HepG2 (cell line): ENCODE results near the gene NVL. TPM values are rescaled to one million over a fixed set of nuclear protein-coding genes. Genes with fewer than 3 reads are reported as not detected.

Experiments
- ATAC-seq: fragments of 200-7000 bp; cut with Tn5 transposase; 3 replicates; pipeline ENCODE4 v1.9.1; 2020; ENCODE audit warnings: mild to moderate bottlenecking, moderate library complexity
- BruUV-seq: library from RNA; stranded (reverse); fragments of 400-500 nt; replicated peaks from 2 replicates; lab custom pipeline; 2021; lab: Mats Ljungman, UMichigan
- CTCF ChIA-PET: fragments of 300-600 bp; formaldehyde crosslinking; extraction: SDS; loops from one replicate; lab custom pipeline; 2021; ENCODE audit warnings: low total read pairs, inconsistent platforms, low intra/inter-chr PET ratio; lab: Yijun Ruan, JAX
- POLR2A ChIA-PET: fragments of 350-600 bp; sonication (Branson Sonifier 250); formaldehyde crosslinking; loops from one replicate; lab custom pipeline; 2020; ENCODE audit warnings: antibody characterized with exemption, inconsistent platforms; lab: Yijun Ruan, JAX
- DNase-seq: peaks from one replicate; pipeline ENCODE4 v3.0.0-alpha.2; 2015; ENCODE audit warnings: low spot score
- FAIRE-seq: peaks from 3 replicates; lab custom pipeline; 2011; peaks lifted over from hg19 to GRCh38; lab: Jason Lieb, UNC
- H2AFZ ChIP-seq: one replicate; pipeline ENCODE4 v1.6.1; 2011; ENCODE audit warnings: low read length, inconsistent platforms
- H3K27ac ChIP-seq: fragments of 300-600 bp; 3 replicates; pipeline ENCODE4 v1.8.0; 2011; ENCODE audit warnings: mixed run types, mild to moderate bottlenecking, mixed read lengths, low read length, inconsistent platforms; ENCODE audit not compliant: insufficient read depth; ENCODE audit errors: extremely low read length
- H3K27me3 ChIP-seq, 2 experiments: fragments of 200-600 bp in 1 of 2; 2 replicates in 1 of 2; 3 replicates in 1 of 2; pipeline versions ENCODE4 v1.6.0 to v1.8.0; 2011; ENCODE audit warnings: low read length in 2 of 2, mild to moderate bottlenecking in 2 of 2, moderate library complexity in 2 of 2, inconsistent platforms in 1 of 2; ENCODE audit not compliant: insufficient read depth in 2 of 2, control insufficient read depth in 1 of 2
- H3K36me3 ChIP-seq, 2 experiments: fragments of 200-600 bp in 1 of 2; replicated peaks in 1 of 2; 2 replicates in 1 of 2; 3 replicates in 1 of 2; pipeline versions ENCODE4 v1.5.1 to v1.8.0; 2011; ENCODE audit warnings: low read length in 2 of 2, inconsistent platforms in 1 of 2; ENCODE audit not compliant: insufficient read depth in 2 of 2, control insufficient read depth in 1 of 2
- H3K4me1 ChIP-seq: 2 replicates; pipeline ENCODE4 v1.5.1; 2012; ENCODE audit warnings: low read length, inconsistent platforms; ENCODE audit not compliant: insufficient read depth
- H3K4me2 ChIP-seq: 2 replicates; pipeline ENCODE4 v1.6.0; 2011; ENCODE audit warnings: low read depth, low read length, inconsistent platforms
- H3K4me3 ChIP-seq, 3 experiments: fragments of 200-600 bp in 1 of 3; sonication (generic), shearing (Covaris generic) in 1 of 3; replicated peaks in 1 of 3; 2 replicates each; pipeline ENCODE4 v1.5.1; 2011 to 2016; ENCODE audit warnings: low read length in 3 of 3, inconsistent platforms in 2 of 3, low read depth in 2 of 3, mild to moderate bottlenecking in 2 of 3, control low read depth in 1 of 3, mixed read lengths in 1 of 3; ENCODE audit not compliant: insufficient read depth in 1 of 3
- H3K79me2 ChIP-seq: one replicate; pipeline ENCODE4 v1.6.1; 2011; ENCODE audit warnings: low read length, inconsistent platforms; ENCODE audit not compliant: insufficient read depth
- H3K9ac ChIP-seq: 2 replicates; pipeline ENCODE4 v1.6.0; 2011; ENCODE audit warnings: mild to moderate bottlenecking, low read depth, low read length, inconsistent platforms; ENCODE audit not compliant: insufficient read depth
- H3K9me3 ChIP-seq: 2 replicates; pipeline ENCODE4 v1.5.1; 2012; ENCODE audit warnings: mild to moderate bottlenecking, low read length
- H4K20me1 ChIP-seq: 2 replicates; pipeline ENCODE4 v1.6.0; 2011; ENCODE audit warnings: inconsistent platforms, mild to moderate bottlenecking, low read length, moderate library complexity; ENCODE audit not compliant: insufficient read depth
- ARHGAP35 ChIP-seq: sonication (generic); formaldehyde crosslinking; IDR thresholded peaks from 2 replicates; pipeline ENCODE4 v1.9.0; 2022; ENCODE audit warnings: mild to moderate bottlenecking, inconsistent platforms, moderate library complexity, missing genetic modification reagents, borderline replicate concordance
- ATF7 ChIP-seq, 2 experiments: fragments of 450-650 bp in 1 of 2; sonication (generic) in 1 of 2; formaldehyde crosslinking in 1 of 2; IDR thresholded peaks; 2 replicates each; pipeline versions ENCODE4 v1.4.0 to v1.6.1; 2016 to 2020; ENCODE audit warnings: antibody characterized with exemption in 1 of 2, mild to moderate bottlenecking in 1 of 2, missing genetic modification reagents in 1 of 2
- CENPT ChIP-seq: sonication (generic); formaldehyde crosslinking; IDR thresholded peaks from 2 replicates; pipeline ENCODE4 v1.8.0; 2022; ENCODE audit warnings: low read depth, mild to moderate bottlenecking, moderate library complexity, missing genetic modification reagents
- GTF3A ChIP-seq: sonication (generic); formaldehyde crosslinking; conservative IDR thresholded peaks from 2 replicates; pipeline ENCODE4 v1.4.0; 2020; ENCODE audit warnings: mild to moderate bottlenecking, missing genetic modification reagents
- HES4 ChIP-seq: sonication (generic); formaldehyde crosslinking; IDR thresholded peaks from 2 replicates; pipeline ENCODE4 v1.9.0; 2021; ENCODE audit warnings: mild to moderate bottlenecking, missing genetic modification reagents, borderline replicate concordance
- IRX3 ChIP-seq: sonication (generic); formaldehyde crosslinking; IDR thresholded peaks from 2 replicates; pipeline ENCODE4 v1.8.1; 2023; ENCODE audit warnings: mild to moderate bottlenecking, low read depth, missing genetic modification reagents, borderline replicate concordance
- KLF9 ChIP-seq: IDR thresholded peaks from 2 replicates; pipeline ENCODE4 v1.6.1; 2016; ENCODE audit warnings: low read depth
- MYC ChIP-seq: sonication (generic); formaldehyde crosslinking; IDR thresholded peaks from 2 replicates; pipeline ENCODE4 v1.9.0; 2021; ENCODE audit warnings: missing genetic modification reagents, borderline replicate concordance
- SIN3A ChIP-seq: IDR thresholded peaks from 2 replicates; pipeline ENCODE4 v1.6.1; 2011; ENCODE audit warnings: low read depth, mild to moderate bottlenecking, control low read depth, low read length, borderline replicate concordance
- TCF7L2 ChIP-seq: IDR thresholded peaks from 2 replicates; pipeline ENCODE4 v1.6.1; 2011; ENCODE audit warnings: mild to moderate bottlenecking, low read depth, low read length, moderate library complexity
- WIZ ChIP-seq: sonication (generic); formaldehyde crosslinking; IDR thresholded peaks from 2 replicates; pipeline ENCODE4 v1.5.1; 2020; ENCODE audit warnings: mild to moderate bottlenecking, missing genetic modification reagents
- ZBTB38 ChIP-seq: sonication (generic); formaldehyde crosslinking; IDR thresholded peaks from 2 replicates; pipeline ENCODE4 v1.5.1; 2020; ENCODE audit warnings: mild to moderate bottlenecking, missing genetic modification reagents
- ZNF230 ChIP-seq: sonication (generic); formaldehyde crosslinking; IDR thresholded peaks from 2 replicates; pipeline ENCODE4 v1.4.0; 2020; ENCODE audit warnings: mild to moderate bottlenecking, missing genetic modification reagents
- ZNF468 ChIP-seq: sonication (generic); formaldehyde crosslinking; IDR thresholded peaks from 2 replicates; pipeline ENCODE4 v1.8.0; 2022; ENCODE audit warnings: mild to moderate bottlenecking, moderate library complexity, missing genetic modification reagents
- ZNF577 ChIP-seq: sonication (generic); formaldehyde crosslinking; IDR thresholded peaks from 2 replicates; pipeline ENCODE4 v1.4.0; 2020; ENCODE audit warnings: mild to moderate bottlenecking, low read depth, missing genetic modification reagents, borderline replicate concordance
- ZNF878 ChIP-seq: sonication (generic); formaldehyde crosslinking; IDR thresholded peaks from 2 replicates; pipeline ENCODE4 v1.8.1; 2023; ENCODE audit warnings: mild to moderate bottlenecking, missing genetic modification reagents, moderate library complexity
- WGBS: methylation state at CpG from one replicate; pipeline ENCODE4 v1.1.6; 2017; ENCODE audit warnings: low lambda C conversion rate; 5-methylcytosine and 5-hydroxymethylcytosine counted together
- in situ Hi-C: cut with HindIII; loops from 2 replicates; pipeline ENCODE4 v1.10.0; 2017; ENCODE audit warnings: low pct_unique_long_range_greater_than_20kb; ENCODE audit not compliant: extremely low pct_ligation_motif_present
- intact Hi-C: fragments of 100-400 bp; cut with micrococcal nuclease; formaldehyde crosslinking; loops from one replicate; pipeline ENCODE4 v1.10.0; 2022; ENCODE audit not compliant: unreplicated experiment
- polyA plus RNA-seq, 8 experiments: library from polyadenylated mRNA; depleted of rRNA in 3 of 8; stranded (reverse) in 7 of 8; unstranded in 1 of 8; fragments of >200 nt; fragmentation: Illumina TruSeq in 4 of 8; extraction: Trizol in 4 of 8; gene quantifications; 2 replicates each; pipeline versions ENCODE4 v1.2.1 to v1.2.3, GENCODE V29; 2011 to 2016; ENCODE audit warnings: low read depth in 4 of 8, missing spikeins in 1 of 8, mixed read lengths in 1 of 8; ENCODE audit not compliant: insufficient read depth in 1 of 8
- total RNA-seq, 5 experiments: library from RNA; depleted of rRNA; stranded (reverse); fragments of >200 nt; fragmentation: Illumina TruSeq; extraction: Trizol; gene quantifications; 2 replicates each; pipeline ENCODE4 v1.2.3, GENCODE V29; 2016; ENCODE audit warnings: low read depth in 1 of 5
- TF ChIP-seq, protein P1 (sequence below): IDR thresholded peaks from 2 replicates; pipeline ENCODE4 v1.6.1; 2016; ENCODE audit warnings: missing biosample characterization, missing genetic modification reagents, low read depth
- TF ChIP-seq, protein P2 (sequence below): IDR thresholded peaks from 2 replicates; pipeline ENCODE4 v1.6.1; 2012; ENCODE audit warnings: low read depth, low read length, improper control_type of control experiment
- TF ChIP-seq, protein P3 (sequence below): sonication (generic); formaldehyde crosslinking; IDR thresholded peaks from 2 replicates; pipeline ENCODE4 v1.8.1; 2022; ENCODE audit warnings: low read depth, mild to moderate bottlenecking, missing genetic modification reagents

The NVL gene
- total and polyA plus RNA-seq, 2 of the 13 experiments (the other 11 are each of a cell fraction or from before 2014, with no cell fraction given), result 8.3 to 21.0 TPM

GRCh38 chr1:224325959-224326358, 4.0 kb downstream of the NVL start:
- Histone ChIP-seq H3K79me2 (peaks cover 38% of the 10 kb centered on the region), H2AFZ (no peak overlapping the region), H3K27ac (no peak overlapping the region), H3K27me3 (no peaks in the 10 kb centered on the region; a peak in 1 of 5 replicates), H3K4me3 (no peak overlapping the region), H3K9me3 (no peaks in the 10 kb centered on the region), H3K4me1 (peaks cover 15% of the 10 kb centered on the region), H3K9ac (no peak overlapping the region), H3K4me2 (no peak overlapping the region), H3K36me3 (peaks cover 0 to 5% of the 10 kb centered on the region in 2 experiments; a peak in 2 of 5 replicates), H4K20me1 (no peaks in the 10 kb centered on the region)
- in situ Hi-C loops, result no loop called here
- no TSS peak for BruUV-seq
- CTCF ChIA-PET, result no interaction called here
- DNase-seq (no peak), ATAC-seq (no peak), FAIRE-seq (no peak)
- no peak for TF ChIP-seq ZNF230
- TF ChIP-seq CENPT, result no peak
- no peak for TF ChIP-seq SIN3A
- TF ChIP-seq ZNF577 (CRISPR knock-in tag), result no peak
- no peak for TF ChIP-seq HES4
- no peak for TF ChIP-seq KLF9 (CRISPR knock-in tag)
- no peak for TF ChIP-seq ZNF468 (CRISPR knock-in tag)
- TF ChIP-seq, protein P1, sequence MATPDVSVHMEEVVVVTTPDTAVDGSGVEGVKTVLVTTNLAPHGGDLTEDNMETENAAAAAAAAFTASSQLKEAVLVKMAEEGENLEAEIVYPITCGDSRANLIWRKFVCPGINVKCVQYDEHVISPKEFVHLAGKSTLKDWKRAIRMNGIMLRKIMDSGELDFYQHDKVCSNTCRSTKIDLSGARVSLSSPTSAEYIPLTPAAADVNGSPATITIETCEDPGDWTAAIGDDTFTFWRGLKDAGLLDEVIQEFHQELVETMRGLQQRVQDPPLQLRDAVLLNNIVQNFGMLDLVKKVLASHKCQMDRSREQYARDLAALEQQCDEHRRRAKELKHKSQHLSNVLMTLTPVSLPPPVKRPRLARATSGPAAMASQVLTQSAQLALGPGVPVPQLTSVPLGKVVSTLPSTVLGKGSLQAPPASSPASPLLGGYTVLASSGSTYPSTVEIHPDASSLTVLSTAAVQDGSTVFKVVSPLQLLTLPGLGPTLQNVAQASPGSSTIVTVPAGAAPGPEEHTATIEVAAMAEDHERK, result no peak
- TF ChIP-seq TCF7L2, result no peak
- no peak for TF ChIP-seq ATF7 (IDR thresholded peaks at IDR 0.05)
- no peak for TF ChIP-seq ATF7 (CRISPR knock-in tag; IDR thresholded peaks at IDR 0.05)
- TF ChIP-seq, protein P2, sequence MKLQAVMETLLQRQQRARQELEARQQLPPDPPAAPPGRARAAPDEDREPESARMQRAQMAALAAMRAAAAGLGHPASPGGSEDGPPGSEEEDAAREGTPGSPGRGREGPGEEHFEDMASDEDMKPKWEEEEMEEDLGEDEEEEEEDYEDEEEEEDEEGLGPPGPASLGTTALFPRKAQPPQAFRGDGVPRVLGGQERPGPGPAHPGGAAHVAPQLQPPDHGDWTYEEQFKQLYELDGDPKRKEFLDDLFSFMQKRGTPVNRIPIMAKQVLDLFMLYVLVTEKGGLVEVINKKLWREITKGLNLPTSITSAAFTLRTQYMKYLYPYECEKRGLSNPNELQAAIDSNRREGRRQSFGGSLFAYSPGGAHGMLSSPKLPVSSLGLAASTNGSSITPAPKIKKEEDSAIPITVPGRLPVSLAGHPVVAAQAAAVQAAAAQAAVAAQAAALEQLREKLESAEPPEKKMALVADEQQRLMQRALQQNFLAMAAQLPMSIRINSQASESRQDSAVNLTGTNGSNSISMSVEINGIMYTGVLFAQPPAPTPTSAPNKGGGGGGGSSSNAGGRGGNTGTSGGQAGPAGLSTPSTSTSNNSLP, result no peak
- no peak for TF ChIP-seq GTF3A (CRISPR knock-in tag)
- no peak for TF ChIP-seq MYC (CRISPR knock-in tag)
- TF ChIP-seq WIZ (CRISPR knock-in tag), result no peak
- TF ChIP-seq ZNF878 (CRISPR knock-in tag), result no peak
- no peak for TF ChIP-seq IRX3 (CRISPR knock-in tag)
- no peak for TF ChIP-seq ZBTB38
- no peak for TF ChIP-seq ARHGAP35
- TF ChIP-seq, protein P3, sequence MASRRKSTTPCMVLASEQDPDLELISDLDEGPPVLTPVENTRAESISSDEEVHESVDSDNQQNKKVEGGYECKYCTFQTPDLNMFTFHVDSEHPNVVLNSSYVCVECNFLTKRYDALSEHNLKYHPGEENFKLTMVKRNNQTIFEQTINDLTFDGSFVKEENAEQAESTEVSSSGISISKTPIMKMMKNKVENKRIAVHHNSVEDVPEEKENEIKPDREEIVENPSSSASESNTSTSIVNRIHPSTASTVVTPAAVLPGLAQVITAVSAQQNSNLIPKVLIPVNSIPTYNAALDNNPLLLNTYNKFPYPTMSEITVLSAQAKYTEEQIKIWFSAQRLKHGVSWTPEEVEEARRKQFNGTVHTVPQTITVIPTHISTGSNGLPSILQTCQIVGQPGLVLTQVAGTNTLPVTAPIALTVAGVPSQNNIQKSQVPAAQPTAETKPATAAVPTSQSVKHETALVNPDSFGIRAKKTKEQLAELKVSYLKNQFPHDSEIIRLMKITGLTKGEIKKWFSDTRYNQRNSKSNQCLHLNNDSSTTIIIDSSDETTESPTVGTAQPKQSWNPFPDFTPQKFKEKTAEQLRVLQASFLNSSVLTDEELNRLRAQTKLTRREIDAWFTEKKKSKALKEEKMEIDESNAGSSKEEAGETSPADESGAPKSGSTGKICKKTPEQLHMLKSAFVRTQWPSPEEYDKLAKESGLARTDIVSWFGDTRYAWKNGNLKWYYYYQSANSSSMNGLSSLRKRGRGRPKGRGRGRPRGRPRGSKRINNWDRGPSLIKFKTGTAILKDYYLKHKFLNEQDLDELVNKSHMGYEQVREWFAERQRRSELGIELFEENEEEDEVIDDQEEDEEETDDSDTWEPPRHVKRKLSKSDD (CRISPR knock-in tag), result no peak
- intact Hi-C loops, result loop anchor here (10.0 kb wide), 1 partner anchor 61 kb away; no protein-coding TSS in a partner anchor
- POLR2A ChIA-PET, result no interaction called here
- WGBS, result 93% methylated on average over 1 of the region's 1 CpG
